ENCODE measurements around the gene ZNF524.

Gene ZNF524

DNA sequence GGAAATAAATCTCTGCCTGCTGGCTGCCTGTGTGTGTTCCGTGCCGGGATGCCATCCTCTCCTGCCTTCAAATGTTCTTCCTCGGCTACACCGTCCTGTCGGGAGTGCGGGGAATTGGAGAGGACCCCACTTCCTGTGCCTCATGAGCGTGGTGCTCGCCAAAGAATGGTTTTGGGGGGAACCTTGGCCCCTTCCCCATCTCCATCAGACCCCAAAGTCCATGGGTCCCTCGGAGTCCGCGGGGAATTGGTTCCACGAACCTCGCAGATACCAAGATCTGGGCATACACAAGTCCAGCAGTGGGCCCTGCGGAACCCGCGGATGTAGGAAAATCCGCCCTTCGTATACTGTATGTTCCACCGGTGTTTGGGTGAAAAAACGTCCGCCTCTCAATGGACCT lies 3.0 kb downstream of the ZNF524 start:
- DNase-seq, result no peak

DNA sequence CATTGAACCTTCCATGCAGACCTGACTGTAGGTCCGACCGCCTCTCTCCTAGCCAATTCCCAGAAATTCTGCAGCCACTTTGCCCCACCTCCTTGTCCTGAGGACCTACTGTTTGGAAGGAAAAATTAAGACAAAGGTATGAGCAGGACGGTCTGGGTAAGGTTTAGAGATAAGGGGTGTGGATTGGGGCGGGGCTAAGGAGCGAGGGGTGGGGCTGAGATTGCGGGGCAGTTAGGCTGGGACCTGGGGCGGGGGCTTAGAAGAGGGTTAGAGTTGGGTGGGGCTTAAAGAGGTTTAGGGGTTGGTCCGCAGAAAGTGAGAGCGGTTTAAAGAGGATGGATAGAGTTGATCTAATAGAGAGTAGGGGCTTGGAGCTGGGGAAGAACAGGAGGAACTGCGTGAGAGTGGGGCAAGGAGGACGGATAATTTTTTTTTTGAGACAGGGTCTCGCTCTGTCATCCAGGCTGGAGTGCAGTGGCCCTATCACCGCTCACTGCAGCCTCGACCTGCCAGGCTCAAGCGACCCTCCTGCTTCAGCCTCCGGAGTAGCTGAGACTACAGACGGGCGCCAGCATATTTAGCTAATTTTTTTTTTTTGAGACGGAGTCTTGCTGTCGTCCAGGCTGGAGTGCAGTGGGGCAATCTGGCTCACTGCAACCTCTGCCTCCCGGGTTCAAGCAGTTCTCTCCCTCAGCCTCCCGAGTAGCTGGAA lies 3.6 kb downstream of the ZNF524 start:
- DNase-seq, result no peak

DNA sequence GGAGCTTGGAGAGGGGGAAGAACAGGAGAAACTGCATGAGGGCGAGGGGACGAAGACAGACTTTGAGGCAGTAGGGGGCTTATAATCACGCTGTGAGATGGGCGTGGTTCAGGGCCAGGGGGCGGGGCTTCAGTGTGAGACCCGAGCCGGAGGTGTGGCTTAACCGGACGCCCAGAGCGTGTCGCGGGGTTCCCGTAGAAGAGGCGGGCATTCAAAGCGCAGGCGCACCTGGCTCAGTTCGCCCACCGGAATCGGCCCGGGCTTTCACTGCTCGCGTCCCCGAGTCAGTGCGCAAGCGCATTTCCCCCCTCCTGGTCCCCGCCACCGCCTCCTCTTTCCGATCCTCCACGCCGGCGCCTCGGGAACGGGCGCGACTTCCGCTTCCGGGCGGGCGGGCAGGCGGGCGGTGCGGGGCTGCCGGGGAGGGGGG lies 5.1 kb downstream of the ZNF524 start:
- peak; percentile 98 to 99 (median 98) for DNase-seq

DNA sequence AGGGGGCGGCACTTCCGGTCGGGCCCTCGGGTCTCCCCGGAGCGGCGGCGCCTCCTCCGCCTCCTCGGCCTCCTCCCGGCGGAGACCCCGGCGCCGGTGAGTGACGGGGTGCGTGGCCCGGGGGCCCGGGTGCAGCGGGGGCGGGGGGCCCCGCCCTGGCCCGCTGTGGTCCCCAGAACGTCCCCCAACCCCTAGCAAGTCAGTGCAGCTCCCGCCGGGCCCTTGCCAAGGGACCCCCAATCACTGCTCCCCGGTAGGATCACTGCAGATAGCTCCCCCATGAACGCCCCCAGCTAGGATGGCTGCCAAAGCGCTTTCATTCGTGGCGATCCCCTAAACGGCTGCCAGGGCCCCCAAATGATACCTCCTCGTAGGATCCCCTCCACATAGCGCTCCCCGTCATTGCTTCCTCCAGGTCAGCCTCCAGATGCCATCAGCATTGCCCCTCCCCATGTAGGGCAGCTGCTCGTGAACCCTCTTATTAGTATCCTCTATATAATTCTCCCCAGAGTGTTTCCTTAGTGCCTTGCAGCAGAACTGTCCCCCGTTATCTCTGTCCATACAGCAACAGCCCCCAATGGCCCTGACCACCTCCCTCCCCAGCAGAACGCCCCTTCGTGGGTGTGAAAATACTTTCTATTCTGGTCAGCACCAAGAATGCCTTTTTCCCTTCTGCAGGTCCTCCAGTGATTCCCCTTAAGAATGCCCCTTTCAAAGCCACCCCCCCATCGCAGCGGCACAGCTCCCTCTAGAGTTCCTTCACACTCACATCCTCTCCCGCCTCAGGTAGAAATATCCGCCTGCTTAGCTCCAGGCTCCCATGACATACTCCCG lies 5.8 kb downstream of the ZNF524 start, which contains the start of gene ZNF865:
TSS of gene ZNF865 (plus strand) at position 11 of the 834 bp plus-strand sequence. CDS start 7,972 bp downstream, outside the sequence.
- DNase-seq, result peak; percentile 52 to 73 (median 62)

DNA sequence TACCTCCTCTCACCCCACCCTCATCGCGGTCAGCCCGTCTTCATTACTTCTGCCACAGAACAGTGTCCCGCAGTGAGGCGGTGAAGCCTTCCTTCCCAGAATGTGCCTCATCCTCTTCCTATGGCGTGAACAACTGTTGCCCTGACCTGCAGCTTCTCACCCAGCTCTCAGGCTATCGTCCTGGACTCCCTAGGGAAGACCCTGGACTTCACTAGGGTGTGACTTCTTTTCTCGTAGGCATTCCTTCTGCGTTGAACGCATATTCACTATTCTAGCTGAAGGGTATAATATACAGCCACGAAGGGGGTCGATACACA lies 6.3 kb downstream of the ZNF524 start:
- DNase-seq, result no peak

DNA sequence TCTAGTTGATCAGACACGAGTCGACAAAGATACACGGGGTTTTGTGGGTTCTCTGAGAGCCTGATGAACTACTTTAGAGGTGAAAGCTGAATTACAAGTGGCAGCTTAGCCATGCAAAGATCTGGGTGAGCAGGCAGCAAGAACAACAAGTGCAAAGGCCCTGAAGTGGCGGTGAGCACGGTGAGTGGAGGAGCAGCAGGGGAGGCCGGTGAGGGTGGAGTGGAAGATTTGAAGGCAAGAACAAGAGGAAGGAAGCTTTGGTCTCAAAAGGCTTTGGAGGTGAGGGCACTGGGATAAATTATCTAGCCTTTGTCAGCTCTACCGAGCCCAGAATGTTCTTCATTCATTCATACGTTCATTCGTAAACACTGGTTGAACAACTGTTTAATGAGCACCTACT lies 6.7 kb downstream of the ZNF524 start:
- no peak for DNase-seq

DNA sequence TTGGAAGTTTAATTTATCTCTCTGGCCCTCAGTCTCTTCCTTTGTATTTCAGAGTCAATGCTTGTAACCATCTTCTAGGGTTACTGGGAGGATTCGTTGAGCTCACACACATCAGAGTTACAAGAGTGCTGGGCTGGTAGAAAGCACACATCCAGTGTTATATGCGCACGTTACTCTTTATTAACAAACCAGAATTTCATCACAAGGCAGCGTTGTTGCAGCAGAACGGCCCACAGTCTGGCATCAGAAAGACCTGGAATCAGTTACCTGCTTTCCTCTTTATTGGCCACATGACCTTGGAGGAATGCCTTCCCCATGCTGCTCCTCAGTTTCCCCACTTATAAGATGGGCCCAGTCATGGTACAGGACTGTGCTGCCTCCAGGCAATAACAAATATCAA lies 9.2 kb downstream of the ZNF524 start:
- DNase-seq, result no peak

DNA sequence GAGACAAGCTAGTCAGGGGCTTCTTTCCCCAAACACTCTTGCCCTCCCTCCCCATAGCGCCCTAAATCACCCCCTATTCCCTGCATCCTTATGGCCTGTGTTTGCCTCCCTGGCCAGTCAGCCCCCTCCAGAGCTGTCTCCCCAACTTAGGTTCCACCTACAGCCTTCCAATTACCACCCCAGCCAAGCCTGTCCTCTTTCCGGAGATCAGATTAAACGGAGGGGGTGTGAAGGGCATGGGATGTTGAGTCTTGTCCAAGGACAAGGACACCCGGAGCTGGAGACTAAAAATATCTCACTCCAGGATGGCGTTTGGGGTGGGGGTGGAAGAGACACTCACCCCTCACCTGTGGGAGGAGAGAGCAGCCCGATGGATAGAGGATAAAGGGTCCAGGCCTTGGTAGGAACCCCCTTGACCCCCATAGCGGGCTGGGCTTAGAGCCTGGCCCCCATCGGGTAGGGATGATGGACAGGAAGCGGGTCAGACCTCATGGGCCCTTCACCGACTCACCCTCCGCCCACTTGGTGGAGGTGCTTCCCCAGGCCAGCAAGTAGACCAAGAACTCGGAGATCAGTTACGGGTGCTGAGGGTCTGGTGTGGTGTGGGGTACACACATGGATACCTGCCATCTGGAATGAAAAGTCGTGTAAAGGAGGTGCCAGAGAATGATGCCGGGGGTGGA lies 11.4 kb downstream of the ZNF524 start:
- DNase-seq, result no peak

DNA sequence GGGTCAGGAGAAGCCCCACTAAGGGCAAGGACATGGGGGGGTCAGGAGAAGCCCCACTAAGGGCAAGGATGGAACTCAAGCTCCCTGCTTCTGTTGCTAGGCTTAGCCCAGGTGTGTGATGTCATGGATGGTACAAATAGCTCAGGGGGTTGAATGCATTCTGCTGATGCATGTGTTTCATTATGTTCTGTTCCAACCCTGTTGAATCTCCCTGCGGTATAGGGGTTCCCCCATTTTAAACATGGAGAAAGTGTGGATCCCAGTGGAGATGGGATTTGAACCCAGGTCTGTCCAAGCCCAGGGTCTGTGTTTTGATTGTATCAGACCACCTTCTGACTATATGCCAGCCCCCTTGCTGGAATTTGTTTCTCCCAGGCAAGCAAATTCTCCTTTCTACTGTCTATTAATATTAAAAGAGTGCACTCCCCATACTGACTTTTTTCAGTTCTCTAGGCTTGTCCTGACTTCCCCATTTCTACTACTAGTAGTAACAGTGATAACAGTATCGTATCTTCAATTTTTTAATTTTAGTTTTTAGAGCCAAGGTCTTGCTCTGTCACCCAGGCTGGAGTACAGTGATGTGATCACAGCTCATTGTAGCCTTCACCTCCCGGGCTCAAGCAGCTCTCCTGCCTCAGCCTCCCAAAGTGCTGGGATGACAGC lies 12.0 kb downstream of the ZNF524 start:
- no peak for DNase-seq

DNA sequence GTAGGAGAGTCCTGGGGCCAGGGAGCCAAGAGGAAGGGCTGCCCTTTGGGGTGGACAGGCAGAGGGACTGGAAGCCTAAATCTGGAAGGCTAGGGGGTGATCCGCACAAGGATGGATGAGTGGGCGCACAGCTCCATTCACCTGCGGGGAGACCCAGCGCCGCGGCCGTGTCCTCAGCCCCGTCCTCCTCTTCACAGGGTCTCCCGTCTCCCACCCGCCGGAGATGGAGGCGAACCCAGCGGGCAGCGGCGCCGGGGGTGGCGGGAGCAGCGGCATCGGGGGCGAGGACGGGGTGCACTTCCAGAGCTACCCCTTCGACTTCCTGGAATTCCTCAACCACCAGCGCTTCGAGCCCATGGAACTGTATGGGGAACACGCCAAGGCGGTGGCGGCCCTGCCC lies 13.3 kb downstream of the ZNF524 start:
- no peak for DNase-seq

DNA sequence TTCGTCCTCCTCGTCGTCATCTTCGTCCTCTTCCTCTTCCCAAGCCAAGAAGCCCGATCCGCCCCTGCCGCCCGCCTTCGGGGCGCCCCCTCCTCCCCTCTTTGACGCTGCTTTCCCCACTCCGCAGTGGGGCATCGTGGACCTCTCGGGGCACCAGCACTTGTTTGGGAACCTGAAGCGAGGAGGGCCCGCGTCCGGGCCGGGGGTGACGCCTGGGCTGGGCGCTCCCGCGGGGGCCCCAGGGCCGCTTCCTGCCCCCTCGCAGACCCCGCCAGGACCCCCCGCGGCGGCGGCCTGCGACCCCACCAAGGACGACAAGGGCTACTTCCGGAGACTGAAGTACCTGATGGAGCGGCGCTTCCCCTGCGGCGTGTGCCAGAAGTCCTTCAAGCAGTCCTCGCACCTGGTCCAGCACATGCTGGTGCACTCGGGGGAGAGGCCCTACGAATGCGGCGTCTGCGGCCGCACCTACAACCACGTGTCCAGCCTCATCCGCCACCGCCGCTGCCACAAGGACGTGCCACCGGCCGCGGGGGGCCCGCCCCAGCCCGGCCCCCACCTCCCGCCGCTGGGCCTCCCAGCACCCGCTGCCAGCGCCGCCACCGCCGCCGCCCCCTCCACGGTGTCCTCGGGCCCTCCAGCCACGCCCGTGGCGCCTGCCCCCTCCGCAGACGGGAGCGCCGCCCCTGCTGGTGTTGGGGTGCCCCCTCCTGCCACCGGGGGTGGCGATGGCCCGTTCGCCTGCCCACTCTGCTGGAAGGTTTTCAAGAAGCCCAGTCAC lies 14.0 kb downstream of the ZNF524 start:
- DNase-seq, result no peak

DNA sequence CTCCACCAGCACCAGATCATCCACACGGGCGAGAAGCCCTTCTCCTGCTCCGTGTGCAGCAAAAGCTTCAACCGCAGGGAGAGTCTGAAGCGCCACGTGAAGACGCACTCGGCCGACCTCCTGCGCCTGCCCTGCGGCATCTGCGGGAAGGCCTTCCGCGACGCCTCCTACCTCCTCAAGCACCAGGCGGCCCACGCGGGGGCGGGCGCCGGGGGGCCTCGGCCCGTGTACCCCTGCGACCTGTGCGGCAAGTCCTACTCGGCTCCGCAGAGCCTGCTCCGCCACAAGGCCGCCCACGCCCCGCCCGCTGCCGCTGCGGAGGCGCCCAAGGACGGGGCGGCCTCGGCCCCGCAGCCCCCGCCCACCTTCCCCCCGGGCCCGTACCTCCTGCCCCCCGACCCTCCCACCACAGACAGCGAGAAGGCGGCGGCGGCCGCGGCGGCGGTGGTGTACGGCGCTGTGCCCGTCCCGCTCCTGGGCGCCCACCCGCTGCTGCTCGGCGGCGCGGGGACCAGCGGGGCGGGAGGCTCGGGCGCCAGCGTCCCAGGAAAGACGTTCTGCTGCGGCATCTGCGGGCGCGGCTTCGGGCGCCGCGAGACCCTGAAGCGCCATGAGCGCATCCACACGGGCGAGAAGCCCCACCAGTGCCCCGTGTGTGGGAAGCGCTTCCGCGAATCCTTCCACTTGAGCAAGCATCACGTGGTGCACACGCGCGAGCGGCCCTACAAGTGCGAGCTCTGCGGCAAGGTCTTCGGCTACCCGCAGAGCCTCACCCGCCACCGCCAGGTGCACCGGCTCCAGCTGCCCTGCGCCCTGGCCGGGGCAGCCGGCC lies 14.8 kb downstream of the ZNF524 start:
- DNase-seq, result no peak

DNA sequence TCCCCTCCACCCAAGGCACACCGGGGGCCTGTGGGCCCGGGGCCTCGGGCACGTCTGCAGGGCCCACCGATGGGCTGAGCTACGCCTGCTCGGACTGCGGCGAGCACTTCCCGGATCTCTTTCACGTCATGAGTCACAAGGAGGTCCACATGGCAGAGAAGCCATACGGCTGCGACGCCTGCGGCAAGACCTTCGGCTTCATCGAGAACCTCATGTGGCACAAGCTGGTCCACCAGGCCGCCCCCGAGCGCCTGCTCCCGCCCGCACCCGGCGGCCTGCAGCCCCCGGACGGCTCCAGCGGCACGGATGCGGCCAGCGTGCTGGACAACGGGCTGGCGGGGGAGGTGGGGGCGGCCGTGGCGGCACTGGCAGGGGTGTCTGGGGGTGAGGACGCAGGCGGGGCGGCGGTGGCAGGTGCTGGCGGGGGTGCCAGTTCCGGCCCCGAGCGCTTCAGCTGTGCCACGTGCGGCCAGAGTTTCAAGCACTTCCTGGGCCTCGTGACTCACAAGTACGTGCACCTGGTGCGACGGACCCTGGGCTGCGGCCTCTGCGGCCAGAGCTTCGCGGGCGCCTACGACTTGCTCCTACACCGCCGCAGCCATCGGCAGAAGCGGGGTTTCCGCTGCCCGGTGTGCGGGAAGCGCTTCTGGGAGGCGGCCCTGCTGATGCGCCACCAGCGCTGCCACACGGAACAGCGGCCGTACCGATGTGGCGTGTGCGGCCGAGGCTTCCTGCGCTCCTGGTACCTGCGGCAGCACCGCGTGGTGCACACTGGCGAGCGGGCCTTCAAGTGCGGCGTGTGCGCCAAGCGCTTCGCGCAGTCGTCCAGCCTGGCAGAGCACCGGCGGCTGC lies 15.7 kb downstream of the ZNF524 start:
- DNase-seq, result no peak

DNA sequence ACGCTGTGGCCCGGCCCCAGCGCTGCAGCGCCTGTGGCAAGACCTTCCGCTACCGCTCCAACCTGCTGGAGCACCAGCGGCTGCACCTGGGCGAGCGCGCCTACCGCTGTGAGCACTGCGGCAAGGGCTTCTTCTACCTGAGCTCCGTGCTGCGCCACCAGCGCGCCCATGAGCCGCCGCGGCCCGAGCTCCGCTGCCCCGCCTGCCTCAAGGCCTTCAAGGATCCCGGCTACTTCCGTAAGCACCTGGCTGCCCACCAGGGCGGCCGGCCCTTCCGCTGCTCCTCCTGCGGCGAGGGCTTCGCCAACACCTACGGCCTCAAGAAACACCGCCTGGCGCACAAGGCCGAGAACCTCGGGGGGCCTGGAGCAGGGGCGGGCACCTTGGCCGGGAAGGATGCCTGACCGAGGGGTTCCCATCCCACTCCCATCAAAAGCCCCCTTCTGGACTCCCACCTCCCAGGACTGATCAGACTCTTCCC lies 16.3 kb downstream of the ZNF524 start:
- DNase-seq, result no peak

DNA sequence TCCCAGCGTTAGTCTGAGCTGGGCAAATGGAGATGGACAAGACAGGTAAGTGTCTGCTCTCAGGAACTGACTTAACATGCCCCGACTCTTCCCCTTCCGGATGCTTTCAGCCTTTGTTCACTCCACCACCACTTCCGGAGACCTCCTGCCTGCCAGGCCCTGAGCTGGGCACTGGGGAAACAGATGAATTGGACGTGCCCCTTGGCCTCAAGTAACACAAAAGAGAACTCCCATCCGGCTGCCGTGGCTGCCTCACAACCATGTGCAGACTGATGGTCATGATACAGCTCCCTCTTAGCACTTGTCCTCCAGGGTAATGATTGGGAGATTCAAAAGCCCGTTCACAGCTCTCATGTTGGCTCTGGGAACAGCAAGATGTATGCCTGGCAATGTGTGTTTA lies 17.3 kb downstream of the ZNF524 start:
- no peak for DNase-seq

DNA sequence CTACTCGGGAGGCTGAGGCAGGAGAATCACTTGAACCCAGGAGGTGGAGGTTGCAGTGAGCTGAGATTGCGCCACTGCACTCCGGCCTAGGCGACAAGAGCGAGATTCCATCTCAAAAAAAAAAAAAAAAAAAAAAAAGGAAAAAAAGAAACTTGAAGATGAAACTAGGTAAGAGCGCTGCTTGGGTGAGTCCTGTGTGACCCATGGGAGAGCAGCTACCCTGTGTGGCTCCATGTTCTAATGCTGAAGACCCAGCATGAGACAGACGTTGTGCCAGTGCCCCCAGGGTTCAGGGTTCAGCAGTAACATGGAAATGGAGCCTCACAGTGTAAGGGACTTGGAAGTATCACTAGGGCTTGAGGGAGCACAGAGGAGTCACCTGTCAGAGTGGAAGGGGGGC lies 18.3 kb downstream of the ZNF524 start:
- DNase-seq, result no peak

DNA sequence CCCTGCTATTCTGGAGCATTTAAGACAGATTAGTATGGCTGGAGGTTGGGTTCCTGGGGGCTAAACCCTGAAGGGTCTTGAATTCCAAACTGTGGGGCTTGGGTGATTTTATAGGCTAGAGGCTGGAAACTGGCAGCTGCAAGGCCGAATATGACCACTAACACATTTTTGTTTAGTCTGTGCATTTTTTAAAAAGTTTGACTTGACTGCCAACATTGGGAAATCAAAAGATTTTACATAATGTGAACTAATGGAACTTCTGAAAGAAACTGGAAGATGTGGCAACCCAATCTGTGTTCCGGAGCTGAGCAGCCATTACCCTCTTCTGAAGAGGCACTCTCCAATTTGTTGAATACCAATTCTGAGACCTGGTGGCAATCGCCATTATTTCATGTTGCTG lies 19.2 kb downstream of the ZNF524 start:
- DNase-seq, result no peak

DNA sequence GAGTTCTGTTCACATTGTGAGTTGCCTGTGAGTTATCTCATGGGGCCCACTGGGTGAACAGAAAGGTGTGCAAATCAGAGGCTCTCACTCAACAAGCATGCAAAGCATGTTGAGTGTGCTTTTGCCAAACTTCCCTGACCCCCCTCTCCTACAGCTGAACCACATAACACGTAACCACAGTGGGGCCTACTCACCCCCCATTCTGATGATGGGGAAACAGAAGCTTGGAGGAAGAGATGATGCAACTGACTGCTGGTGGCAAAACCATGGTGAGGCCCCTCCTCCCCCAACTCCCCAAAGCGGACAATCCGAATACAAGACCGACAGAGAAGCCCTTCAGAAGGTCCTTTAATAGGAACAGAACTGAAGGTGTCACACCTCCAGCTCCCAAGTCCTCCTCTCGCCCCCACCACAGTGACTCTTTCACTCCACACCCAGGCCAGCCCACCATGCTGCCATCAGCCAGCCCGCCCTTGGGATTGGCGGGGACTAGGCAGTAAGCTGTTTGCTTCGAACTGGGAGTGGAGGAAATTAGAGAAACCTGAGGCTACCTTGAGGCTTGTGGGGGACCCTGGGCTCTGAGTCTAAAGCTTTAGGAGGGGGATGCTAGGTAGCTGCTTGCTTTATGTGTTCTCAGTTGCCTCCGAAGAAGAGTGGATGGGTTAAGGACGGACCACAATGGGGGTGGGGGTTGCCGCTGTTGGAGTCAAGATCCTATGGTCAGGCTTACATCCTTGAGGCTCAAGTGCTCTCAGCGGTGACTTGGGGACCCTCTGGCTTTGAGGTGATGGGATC lies 20.5 kb downstream of the ZNF524 start:
- peak in 1 of 5 donors; percentile 24 for DNase-seq

DNA sequence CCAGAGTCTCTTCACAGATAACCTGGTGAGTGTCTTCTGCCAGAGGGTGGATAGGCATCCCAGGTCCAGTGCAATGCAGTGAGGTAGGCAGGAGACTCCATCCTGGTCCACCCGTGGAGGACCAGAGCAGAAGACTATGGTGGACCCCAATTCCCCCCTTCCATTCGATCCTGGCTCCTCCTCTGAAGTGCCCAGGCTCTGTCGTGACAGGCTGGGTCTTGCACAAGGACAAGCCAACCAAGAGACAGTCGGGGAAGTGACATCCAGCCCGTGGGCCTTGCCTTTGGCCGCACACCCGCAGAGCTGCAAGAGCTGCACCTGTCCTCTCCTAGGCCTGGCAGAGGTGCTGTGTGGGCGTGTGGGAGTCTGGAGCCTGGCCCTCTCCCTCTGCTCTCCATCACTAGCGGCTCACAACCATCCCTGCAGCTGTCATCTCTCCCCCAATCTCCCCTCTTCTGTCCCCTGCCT lies 21.2 kb downstream of the ZNF524 start:
- DNase-seq, result no peak

Measured in T-helper 1 cell (primary cell).